Epithelial cell of proximal tubule (primary cell): Measurements from ENCODE around the gene FGD4. TPM values are rescaled to one million over a fixed set of nuclear protein-coding genes. Genes with fewer than 3 reads are reported as not detected.
A peak's percentile ranks its signal among the peaks of the same experiment; 100 is the strongest.

Source experiments
- DNase-seq: peaks from one replicate; pipeline ENCODE4 v3.0.0-alpha.2; 2011; ENCODE audit warnings: low read depth
- H3K4me3 ChIP-seq: 2 replicates; pipeline ENCODE4 v1.5.1; 2011; ENCODE audit warnings: low read depth, mild to moderate bottlenecking, low read length
- CTCF ChIP-seq: conservative IDR thresholded peaks from 2 replicates; pipeline ENCODE4 v1.5.1; 2012; ENCODE audit warnings: low read depth, mild to moderate bottlenecking, low read length
- total RNA-seq: library from RNA; depleted of rRNA; stranded (reverse); fragments of >200 nt; gene quantifications from 2 replicates; pipeline ENCODE4 v1.2.3, GENCODE V29; 2015

FGD4 gene
- total RNA-seq, 1 donor from 2014 or later = 19.9 TPM

- TF ChIP-seq CTCF = no peak
- no peak overlapping the region for H3K4me3 ChIP-seq
- DNase-seq = no peak
Observed at GRCh38 chr12:32659908-32660440, 260.6 kb downstream of the FGD4 start.

- no peak overlapping the region for H3K4me3 ChIP-seq
- DNase-seq = no peak
- no peak for TF ChIP-seq CTCF
Observed at GRCh38 chr12:32661706-32662105, 262.3 kb downstream of the FGD4 start.

DNA sequence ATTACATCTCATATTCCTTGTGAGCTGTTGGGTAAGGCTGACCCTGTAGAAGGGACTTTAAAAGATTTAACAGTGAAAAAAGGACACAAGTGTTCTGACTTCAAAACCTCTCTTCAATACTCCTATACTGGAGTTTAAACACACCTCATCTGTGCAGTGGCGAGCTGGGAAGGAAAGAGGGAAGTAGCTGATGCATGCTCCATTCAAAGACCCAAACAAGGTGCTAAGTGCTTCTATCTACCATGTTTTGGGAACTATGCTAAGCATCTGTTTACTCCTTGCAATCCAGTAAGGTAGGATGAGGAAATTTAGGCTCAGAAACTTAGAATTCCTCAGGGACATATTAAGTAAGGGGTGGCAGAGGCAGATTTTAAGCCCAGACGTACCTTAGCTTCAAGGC lies 263.3 kb downstream of the FGD4 start:
- no peak for TF ChIP-seq CTCF
- no peak overlapping the region for H3K4me3 ChIP-seq
- no peak for DNase-seq

DNA sequence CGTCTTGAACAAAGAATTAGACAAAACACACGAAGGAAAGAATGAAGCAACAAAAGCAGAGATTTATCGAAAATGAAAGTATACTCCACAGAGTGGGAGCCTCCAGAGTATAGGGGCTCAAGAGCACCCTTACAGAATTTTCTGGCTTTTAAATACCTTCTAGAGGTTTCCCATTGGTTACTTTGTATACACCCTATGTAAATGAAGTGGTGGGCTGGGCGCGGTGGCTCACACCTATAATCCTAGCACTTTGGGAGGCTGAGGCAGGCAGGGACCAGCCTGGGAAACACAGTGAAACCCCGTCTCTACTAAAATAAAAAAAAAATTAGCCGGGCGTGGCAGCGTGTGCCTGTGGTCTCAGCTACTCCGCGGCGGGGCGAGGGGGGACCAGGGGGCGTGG lies 266.7 kb downstream of the FGD4 start:
- H3K4me3 ChIP-seq = no peak overlapping the region

DNA sequence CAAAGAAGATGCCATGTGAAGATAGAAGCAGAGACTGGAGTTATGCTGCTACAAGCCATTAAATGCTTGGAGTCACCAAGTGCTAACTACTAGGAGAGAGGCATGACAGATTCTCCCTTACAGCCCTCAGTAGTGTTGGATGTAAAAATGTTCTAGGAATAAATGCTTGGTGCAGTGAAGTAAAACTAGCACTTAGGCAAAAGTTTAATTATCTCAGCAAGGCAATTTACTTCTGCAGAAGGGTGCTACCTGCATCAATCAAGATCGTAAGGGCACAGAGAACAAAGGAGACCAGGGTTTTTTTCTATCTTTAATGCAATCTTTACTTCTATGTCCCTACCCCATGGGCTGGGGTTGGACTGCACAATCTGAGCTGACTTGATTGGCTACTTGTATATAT lies 270.2 kb downstream of the FGD4 start:
- no peak for DNase-seq
- TF ChIP-seq CTCF = no peak
- no peak overlapping the region for H3K4me3 ChIP-seq

More for the DNA sequence above, 266.7 kb downstream of the FGD4 start:
- DNase-seq = no peak
- no peak for TF ChIP-seq CTCF

- no peak overlapping the region for H3K4me3 ChIP-seq
- DNase-seq = no peak
- peak; percentile 75 for TF ChIP-seq CTCF
Observed at GRCh38 chr12:32671930-32672780, 272.8 kb downstream of the FGD4 start.
